KMS-11 (cell line): ENCODE measurements around the gene PAPOLB.
A peak's percentile ranks its signal among the peaks of the same experiment; 100 is the strongest.

Source experiments
- H2AFZ ChIP-seq: fragments of 200-600 bp; sonication (generic); 2 replicates; pipeline ENCODE4 v1.6.1; 2016; ENCODE audit warnings: antibody characterized with exemption, mixed run types, low read depth
- H3K27ac ChIP-seq: fragments of 200-600 bp; sonication (generic); 2 replicates; pipeline ENCODE4 v1.6.1; 2016; ENCODE audit warnings: mild to moderate bottlenecking, mixed run types
- H3K27me3 ChIP-seq: fragments of 200-600 bp; sonication (generic); 2 replicates; pipeline ENCODE4 v1.6.1; 2017; ENCODE audit warnings: mild to moderate bottlenecking, low read depth, mixed run types, moderate library complexity; ENCODE audit not compliant: insufficient read depth
- H3K36me3 ChIP-seq: fragments of 200-600 bp; sonication (generic); 2 replicates; pipeline ENCODE4 v1.6.1; 2017; ENCODE audit warnings: mild to moderate bottlenecking, mixed run types; ENCODE audit not compliant: insufficient read depth
- H3K4me1 ChIP-seq: fragments of 200-600 bp; sonication (generic); 2 replicates; pipeline ENCODE4 v1.6.1; 2016; ENCODE audit warnings: mild to moderate bottlenecking, low read depth, mixed run types; ENCODE audit not compliant: poor library complexity, severe bottlenecking
- H3K4me2 ChIP-seq: fragments of 200-600 bp; sonication (generic); 2 replicates; pipeline ENCODE4 v1.7.0; 2016; ENCODE audit warnings: mild to moderate bottlenecking, mixed run types
- H3K4me3 ChIP-seq: fragments of 200-600 bp; sonication (generic); IDR thresholded peaks from 2 replicates; pipeline ENCODE4 v1.6.1; 2017; ENCODE audit warnings: low read depth, low read length, mixed read lengths; ENCODE audit not compliant: insufficient read depth
- H3K79me2 ChIP-seq: fragments of 200-600 bp; sonication (generic); 2 replicates; pipeline ENCODE4 v1.6.1; 2016; ENCODE audit warnings: low read depth, mixed run types; ENCODE audit not compliant: insufficient read depth
- H3K9ac ChIP-seq: fragments of 200-600 bp; sonication (generic); 2 replicates; pipeline ENCODE4 v1.6.1; 2016; ENCODE audit warnings: mild to moderate bottlenecking, mixed run types
- H4K20me1 ChIP-seq: fragments of 200-600 bp; sonication (generic); 2 replicates; pipeline ENCODE4 v1.6.1; 2016; ENCODE audit warnings: mild to moderate bottlenecking, mixed run types; ENCODE audit not compliant: insufficient read depth
- TF ChIP-seq, protein P1 (sequence below): fragments of 200-600 bp; sonication (generic); conservative IDR thresholded peaks from 2 replicates; pipeline ENCODE4 v1.6.1; 2017; ENCODE audit warnings: low read depth, mild to moderate bottlenecking, antibody characterized with exemption, low read length, moderate library complexity, mixed read lengths

The PAPOLB gene

DNA sequence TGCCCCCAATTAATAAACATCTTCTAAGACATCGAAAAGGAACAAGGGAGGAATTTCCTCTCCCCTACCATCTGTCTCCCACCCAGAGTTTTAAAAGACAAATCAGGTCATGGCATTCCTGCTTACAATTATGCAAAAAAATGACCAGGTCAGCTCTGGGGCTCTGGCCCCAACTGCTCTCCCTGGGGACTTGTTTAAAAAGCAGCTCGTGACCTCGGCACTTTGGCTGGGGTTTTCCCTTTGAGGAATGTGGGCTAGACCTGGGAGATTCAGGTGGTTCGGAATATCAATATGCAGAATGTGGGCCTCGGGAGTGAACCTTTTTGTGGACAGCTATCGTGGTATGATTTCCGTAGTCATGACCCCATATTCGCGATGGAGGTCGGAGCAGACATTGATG, 22.3 kb upstream of the PAPOLB start:
- Histone ChIP-seq H3K4me1 (peaks cover 5% of the 10 kb centered on the region), H3K27ac (no peak overlapping the region), H3K27me3 (no peaks in the 10 kb centered on the region), H3K4me2 (no peak overlapping the region), H3K4me3 (no peak overlapping the region), H3K79me2 (no peaks in the 10 kb centered on the region), H2AFZ (no peak overlapping the region), H4K20me1 (no peaks in the 10 kb centered on the region), H3K36me3 (no peaks in the 10 kb centered on the region), H3K9ac (no peak overlapping the region)
- TF ChIP-seq, protein P1, sequence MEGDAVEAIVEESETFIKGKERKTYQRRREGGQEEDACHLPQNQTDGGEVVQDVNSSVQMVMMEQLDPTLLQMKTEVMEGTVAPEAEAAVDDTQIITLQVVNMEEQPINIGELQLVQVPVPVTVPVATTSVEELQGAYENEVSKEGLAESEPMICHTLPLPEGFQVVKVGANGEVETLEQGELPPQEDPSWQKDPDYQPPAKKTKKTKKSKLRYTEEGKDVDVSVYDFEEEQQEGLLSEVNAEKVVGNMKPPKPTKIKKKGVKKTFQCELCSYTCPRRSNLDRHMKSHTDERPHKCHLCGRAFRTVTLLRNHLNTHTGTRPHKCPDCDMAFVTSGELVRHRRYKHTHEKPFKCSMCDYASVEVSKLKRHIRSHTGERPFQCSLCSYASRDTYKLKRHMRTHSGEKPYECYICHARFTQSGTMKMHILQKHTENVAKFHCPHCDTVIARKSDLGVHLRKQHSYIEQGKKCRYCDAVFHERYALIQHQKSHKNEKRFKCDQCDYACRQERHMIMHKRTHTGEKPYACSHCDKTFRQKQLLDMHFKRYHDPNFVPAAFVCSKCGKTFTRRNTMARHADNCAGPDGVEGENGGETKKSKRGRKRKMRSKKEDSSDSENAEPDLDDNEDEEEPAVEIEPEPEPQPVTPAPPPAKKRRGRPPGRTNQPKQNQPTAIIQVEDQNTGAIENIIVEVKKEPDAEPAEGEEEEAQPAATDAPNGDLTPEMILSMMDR = no peak

DNA sequence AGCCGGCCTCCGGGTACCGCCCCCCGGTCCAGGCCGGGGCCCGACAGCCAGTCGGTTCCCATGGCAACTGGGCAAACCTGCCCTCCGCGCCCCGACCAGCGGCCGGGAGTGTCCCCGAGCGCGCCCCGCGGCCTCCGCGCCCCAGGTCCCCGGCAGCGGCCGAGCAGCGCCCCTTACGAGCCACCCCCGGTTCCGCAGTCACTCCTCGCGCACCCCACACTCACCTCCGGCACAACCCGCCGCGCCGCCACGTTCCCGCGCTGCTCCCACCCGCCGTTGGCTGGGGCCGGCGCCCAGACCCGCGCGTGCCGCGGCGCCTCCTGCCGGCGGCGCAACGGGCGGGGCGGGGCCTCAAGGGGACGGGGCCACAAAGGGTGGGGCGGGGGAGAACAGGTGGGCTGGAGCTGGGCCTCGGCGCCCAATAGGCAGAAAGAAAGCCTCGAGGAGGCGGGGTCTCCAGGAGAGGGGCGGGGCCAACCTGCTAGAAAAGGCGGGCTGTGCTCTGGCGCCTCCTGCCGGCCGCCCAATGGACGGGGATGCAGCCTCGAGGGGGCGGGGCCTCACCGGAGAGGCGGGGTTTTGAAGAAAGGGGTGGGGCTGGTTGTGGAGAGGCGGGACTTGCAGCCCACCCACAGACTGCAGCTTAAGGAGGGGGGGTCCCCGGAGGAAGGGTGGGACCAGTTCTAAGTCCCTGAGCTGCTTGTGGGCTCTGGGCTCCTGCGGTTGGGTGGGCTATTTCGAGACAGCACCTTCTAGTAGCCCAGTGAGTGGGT, 21.7 kb upstream of the PAPOLB start, which contains the start of gene RADIL:
Gene RADIL, minus strand, starts transcription at position 345 of the 773 bp plus-strand sequence. CDS start 5,577 bp downstream, outside the sequence.
- Histone ChIP-seq H3K27me3 (no peaks in the 10 kb centered on the region), H3K4me2 (peak within 1 kb of the TSS; percentile 55), H3K4me3 (no peak within 1 kb of the TSS), H3K9ac (peak within 1 kb of the TSS; percentile 73), H3K27ac (peak within 1 kb of the TSS; percentile 28), H3K36me3 (no peaks in the 10 kb centered on the region), H3K79me2 (no peaks in the 10 kb centered on the region), H3K4me1 (peaks cover 5% of the 10 kb centered on the region), H4K20me1 (no peaks in the 10 kb centered on the region), H2AFZ (peak within 1 kb of the TSS; percentile 95)
- TF ChIP-seq, protein P1 = peak; percentile 91

DNA sequence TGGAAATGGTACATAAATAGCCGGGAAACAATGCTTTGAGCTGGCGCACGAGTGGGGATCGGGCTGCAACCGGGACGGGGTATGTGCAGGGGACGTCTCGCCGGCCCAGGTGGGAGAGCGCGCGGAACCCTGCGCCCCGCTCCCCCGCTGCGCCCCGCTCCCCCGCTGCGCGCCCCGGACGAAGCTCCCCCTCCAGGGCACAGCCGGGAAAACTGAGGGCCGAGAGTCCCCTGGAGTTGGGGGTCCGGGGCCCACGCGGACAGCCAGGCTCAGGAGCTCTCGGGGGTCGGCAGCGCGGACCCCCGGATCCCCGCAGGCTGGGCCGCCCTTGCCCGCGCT, 21.2 kb upstream of the PAPOLB start:
- H3K79me2 ChIP-seq = no peaks in the 10 kb centered on the region
- peak overlapping the region; percentile 95 for H2AFZ ChIP-seq
- H3K4me2 ChIP-seq = peak overlapping the region; percentile 55
- no peaks in the 10 kb centered on the region for H3K27me3 ChIP-seq
- peak overlapping the region; percentile 28 for H3K27ac ChIP-seq
- no peaks in the 10 kb centered on the region for H4K20me1 ChIP-seq
- no peak overlapping the region for H3K4me3 ChIP-seq
- peaks cover 5% of the 10 kb centered on the region for H3K4me1 ChIP-seq
- no peaks in the 10 kb centered on the region for H3K36me3 ChIP-seq
- TF ChIP-seq, protein P1 = no peak
- H3K9ac ChIP-seq = peak overlapping the region; percentile 73

DNA sequence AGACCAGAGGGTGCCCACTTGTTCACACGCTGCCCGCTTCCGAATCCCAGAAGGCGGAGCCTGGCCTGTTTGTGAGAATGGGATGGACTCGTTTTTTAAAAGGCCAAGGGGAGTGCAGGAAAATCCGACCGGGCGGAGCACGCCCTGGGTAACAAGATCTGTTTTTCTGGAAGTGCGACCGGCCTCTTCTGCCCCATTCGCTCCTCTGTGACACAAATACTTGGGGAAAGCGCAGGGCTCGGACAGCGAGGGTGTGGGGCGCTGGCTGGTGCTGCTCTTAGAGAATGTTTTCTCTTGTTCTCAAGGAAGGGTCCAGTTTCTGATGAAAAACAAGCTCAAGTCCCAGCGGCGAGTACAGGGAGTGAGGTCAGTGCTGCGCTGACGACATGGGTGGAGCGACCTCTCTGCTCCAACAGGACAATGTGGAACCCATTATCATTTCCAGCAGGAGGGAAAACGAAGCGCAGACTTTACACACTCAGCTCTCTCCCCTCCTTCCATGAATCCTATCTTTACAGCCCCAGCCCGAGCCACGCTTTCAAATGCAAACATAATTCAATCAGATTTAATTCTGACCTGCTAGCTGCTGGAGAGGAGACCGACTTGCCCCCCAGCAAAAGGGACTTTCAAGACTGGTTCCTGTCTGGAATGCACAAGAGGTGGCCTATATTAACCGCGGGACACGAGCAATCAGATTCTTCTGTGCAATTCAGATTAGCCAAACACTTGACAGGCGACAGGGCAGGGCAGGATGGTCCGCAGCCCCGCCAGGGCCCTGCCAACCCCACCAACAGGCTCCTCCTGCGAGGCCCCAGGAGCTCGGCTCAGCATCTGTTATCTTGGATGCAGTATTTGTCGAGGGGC, 20.6 kb upstream of the PAPOLB start:
- no peaks in the 10 kb centered on the region for H3K36me3 ChIP-seq
- TF ChIP-seq, protein P1 = no peak
- no peaks in the 10 kb centered on the region for H3K79me2 ChIP-seq
- no peaks in the 10 kb centered on the region for H4K20me1 ChIP-seq
- H3K4me1 ChIP-seq = peaks cover 5% of the 10 kb centered on the region
- peak overlapping the region; percentile 73; the same call in 1 of the 2 replicates for H3K9ac ChIP-seq
- H3K4me2 ChIP-seq = peak overlapping the region; percentile 55
- H3K27me3 ChIP-seq = no peaks in the 10 kb centered on the region
- H2AFZ ChIP-seq = peak overlapping the region; percentile 95
- no peak overlapping the region for H3K4me3 ChIP-seq
- no peak overlapping the region for H3K27ac ChIP-seq
